ENCODE data around the gene CCDC91.
"Not testable (repeated sequence)": the region's sequence is repeated elsewhere in the genome, so short reads cannot be mapped to it uniquely, and the experiment has no call there.

The CCDC91 gene

GRCh38 chr12:28374556-28374955, 184.3 kb downstream of the CCDC91 start:
- DNase-seq = no peak

- DNase-seq = no peak
These were observed 188.5 kb downstream of the CCDC91 start for GRCh38 chr12:28378736-28379135.

GRCh38 chr12:28379779-28380178, 189.5 kb downstream of the CCDC91 start:
- not testable (repeated sequence) for DNase-seq

GRCh38 chr12:28383368-28383767, 193.1 kb downstream of the CCDC91 start:
- DNase-seq = no peak

- DNase-seq = no peak
These were observed 198.6 kb downstream of the CCDC91 start for GRCh38 chr12:28388879-28389278.

GRCh38 chr12:28390206-28390605, 199.9 kb downstream of the CCDC91 start:
- DNase-seq = no peak

GRCh38 chr12:28390761-28391385, 200.6 kb downstream of the CCDC91 start:
- DNase-seq = no peak

- DNase-seq = no peak
These were observed 219.6 kb downstream of the CCDC91 start for GRCh38 chr12:28409892-28410291.

GRCh38 chr12:28413460-28414109, 223.3 kb downstream of the CCDC91 start:
- DNase-seq = no peak

- no peak for DNase-seq
These were observed 225.5 kb downstream of the CCDC91 start for GRCh38 chr12:28415755-28416154.

- no peak for DNase-seq
These were observed 231.1 kb downstream of the CCDC91 start for GRCh38 chr12:28421374-28421773.

GRCh38 chr12:28424965-28425364, 234.7 kb downstream of the CCDC91 start:
- no peak for DNase-seq

- DNase-seq = no peak
These were observed 235.3 kb downstream of the CCDC91 start for GRCh38 chr12:28425526-28425925.

- no peak for DNase-seq
These were observed 236.8 kb downstream of the CCDC91 start for GRCh38 chr12:28427046-28427445.

- no peak for DNase-seq
These were observed 249.9 kb downstream of the CCDC91 start for GRCh38 chr12:28440081-28440608.

GRCh38 chr12:28442101-28442500, 251.8 kb downstream of the CCDC91 start:
- DNase-seq = no peak

GRCh38 chr12:28443337-28443736, 253.1 kb downstream of the CCDC91 start:
- no peak for DNase-seq

- DNase-seq = no peak
These were observed 255.8 kb downstream of the CCDC91 start for GRCh38 chr12:28446031-28446430.

GRCh38 chr12:28453686-28454085, 263.4 kb downstream of the CCDC91 start:
- no peak for DNase-seq

GRCh38 chr12:28456934-28457710, 266.9 kb downstream of the CCDC91 start:
- DNase-seq = no peak

- DNase-seq = no peak
These were observed 267.5 kb downstream of the CCDC91 start for GRCh38 chr12:28457785-28458184.

GRCh38 chr12:28459481-28459880, 269.2 kb downstream of the CCDC91 start:
- no peak for DNase-seq

- DNase-seq = no peak
These were observed 270.3 kb downstream of the CCDC91 start for GRCh38 chr12:28460420-28461130.
